HT-29 (cell line): ENCODE results near the gene SORT1. TPM values are rescaled to one million over a fixed set of nuclear protein-coding genes. Genes with fewer than 3 reads are reported as not detected.
"Not testable (repeated sequence)": the region's sequence is repeated elsewhere in the genome, so short reads cannot be mapped to it uniquely, and the experiment has no call there.

ENCODE experiments used
- DNase-seq: peaks from one replicate; pipeline ENCODE4 v3.0.0-alpha.2; 2015; ENCODE audit warnings: low spot score
- total RNA-seq: library from RNA; depleted of rRNA; stranded (reverse); fragments of >200 nt; shearing (Covaris generic); gene quantifications from 2 replicates; pipeline ENCODE4 v1.2.3, GENCODE V29; 2014; rRNA removed

The SORT1 gene
- total RNA-seq = 15.3 and 16.3 TPM in 2 replicates

DNA sequence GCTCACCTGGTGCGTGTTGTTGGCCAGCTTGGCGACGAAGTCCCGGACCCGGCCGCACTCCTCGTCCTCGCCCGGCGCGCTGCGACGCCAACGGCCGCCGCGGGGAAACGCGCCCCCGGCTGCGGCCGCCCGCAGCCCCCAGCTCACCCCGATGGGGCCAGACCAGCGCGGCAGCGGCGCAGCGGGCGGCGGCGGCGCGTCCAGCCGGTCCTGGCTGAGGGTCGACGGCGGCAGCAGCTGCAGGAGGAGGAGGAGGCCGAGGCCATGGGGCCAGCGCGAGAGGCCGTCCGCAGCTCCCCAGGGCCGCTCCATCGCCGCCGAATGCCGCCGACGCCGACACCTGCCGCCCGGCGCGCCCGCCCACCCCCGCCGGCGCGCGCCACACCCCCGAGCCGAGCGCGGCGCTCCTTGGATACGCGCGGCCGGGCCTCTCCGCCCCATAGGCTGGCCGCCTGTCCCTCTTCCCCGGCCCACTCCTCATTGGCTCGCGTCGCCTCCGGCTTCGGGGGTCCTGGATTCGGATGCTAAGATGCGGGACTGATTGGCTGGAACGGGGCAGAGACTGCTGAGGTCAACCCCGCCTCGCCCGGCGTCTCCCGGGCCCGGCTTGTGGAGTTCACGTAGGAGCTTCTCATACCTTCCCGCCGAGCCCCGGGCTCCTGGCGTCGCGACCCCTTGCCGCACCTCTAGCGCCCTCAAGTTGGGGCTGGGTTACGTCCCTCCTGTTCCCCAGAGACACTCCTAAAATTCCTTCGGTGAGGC is at the start of gene SORT1:
Gene SORT1, minus strand, starts transcription at position 338 of the 762 bp plus-strand sequence. Its CDS starts 26 bp downstream, at position 312.
- DNase-seq = peak; percentile 84

DNA sequence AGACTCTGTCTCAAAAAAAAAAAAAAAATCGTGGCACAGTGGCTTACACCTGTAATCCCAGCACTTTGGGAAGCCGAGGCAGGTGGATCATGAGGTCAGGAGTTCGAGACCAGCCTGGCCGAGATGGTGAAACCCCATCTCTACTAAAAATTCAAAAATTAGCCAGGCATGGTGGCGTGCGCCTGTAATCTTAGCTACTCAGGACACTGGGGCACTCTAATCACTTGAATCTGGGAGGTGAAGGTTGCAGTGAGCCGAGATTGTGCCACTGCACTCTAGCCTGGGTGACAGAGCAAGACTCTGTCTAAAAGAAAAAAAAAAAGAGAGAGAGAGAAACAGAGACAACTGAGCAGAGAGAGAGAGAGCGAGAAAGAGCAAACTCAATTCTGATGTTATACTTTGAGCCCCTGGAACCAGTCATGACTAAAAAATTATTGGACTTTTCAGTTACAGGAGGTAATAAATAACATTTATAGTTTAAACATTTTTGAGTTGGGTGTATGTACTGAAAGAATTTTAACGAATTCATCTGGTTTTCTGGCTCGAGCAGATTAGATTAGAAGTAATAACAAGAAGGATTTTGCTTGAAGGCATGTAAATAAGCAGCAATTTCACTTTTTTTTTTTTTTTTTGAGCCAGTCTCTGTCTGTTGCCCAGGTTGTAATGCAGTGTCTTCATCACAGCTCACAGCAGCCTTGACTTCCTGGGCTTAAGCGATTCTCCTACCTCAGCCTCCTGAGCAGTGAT is 48.4 kb upstream of the SORT1 start:
- not testable (repeated sequence) for DNase-seq

DNA sequence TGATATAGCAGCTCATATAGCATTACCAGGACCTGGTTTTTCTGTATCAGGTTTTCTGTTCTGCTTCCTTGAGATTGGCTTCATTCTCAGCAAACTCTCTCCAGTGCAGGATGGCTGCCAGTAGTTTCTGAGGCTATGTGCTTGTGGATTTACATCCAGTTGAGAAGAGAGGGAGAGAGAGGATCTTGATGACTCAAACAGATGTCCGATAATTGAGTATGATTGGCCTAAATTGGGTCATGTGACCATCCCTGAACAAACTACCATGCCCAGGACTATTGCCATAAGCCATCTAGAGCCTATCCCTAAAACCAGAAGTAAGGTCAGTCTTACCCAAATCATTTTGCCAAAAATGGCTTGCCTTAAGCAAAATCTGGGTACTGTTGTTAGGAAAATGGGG is 46.6 kb upstream of the SORT1 start:
- DNase-seq = no peak

DNA sequence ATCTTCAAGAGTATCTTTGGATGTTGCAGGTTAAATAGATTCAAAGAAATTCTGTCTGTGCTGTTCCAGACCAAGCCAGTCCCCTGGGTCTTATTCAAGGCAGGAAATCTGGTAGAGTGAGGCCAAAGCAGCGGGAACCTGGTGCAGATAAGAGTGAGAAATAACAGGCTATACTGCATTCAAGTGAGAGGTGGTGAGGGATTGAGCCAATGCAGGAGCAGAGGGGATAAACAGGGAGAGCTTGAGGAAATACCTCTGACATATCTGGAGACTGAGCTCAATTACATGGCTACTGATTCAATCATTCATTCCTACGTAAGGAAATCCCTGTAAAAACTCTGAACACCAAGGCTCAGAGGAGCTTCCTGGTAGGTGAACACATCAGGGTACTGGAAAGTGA is 45.8 kb upstream of the SORT1 start:
- DNase-seq = no peak

DNA sequence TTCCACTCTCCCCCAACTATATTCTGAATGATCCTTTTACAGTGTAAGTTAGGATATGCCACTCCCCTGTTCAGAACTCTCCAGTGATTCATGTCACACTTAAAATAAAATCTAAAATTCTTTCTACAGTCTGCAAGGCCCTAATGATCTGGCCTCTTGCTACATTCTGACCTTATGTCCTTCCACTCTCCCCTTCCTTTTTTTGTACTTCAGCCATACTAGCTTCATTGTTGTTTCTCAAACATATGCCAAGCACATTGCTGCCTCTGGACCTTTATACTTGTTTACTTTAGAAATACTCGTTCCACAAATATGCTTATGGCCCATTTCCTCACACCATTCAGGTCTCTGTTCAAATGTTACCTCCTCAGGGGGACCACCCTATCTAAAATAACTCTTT is 43.4 kb upstream of the SORT1 start:
- no peak for DNase-seq

DNA sequence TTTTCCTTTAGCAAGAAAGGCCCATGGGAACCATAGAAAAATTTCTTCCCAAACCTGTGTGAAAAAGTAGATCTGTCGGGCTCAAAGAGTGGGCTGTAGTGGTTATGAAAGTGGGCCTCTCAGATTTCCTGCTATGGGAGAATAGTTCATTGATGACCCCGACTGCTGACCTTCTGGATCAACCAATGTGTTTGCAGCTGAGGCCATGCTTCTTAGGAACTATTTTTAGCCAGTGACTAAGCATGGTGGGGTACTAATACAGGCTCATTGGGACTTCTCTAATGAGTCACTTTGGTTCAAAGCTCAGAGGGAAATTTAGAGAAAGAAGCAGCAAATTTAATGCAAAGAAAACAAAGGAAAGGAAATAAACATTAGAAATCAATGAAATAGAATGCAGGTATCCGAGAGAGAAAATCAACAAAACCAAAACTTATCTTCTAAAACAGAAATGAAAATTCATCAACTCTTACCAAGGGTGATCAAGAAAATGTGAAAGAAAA is 41.1 kb upstream of the SORT1 start:
- no peak for DNase-seq

DNA sequence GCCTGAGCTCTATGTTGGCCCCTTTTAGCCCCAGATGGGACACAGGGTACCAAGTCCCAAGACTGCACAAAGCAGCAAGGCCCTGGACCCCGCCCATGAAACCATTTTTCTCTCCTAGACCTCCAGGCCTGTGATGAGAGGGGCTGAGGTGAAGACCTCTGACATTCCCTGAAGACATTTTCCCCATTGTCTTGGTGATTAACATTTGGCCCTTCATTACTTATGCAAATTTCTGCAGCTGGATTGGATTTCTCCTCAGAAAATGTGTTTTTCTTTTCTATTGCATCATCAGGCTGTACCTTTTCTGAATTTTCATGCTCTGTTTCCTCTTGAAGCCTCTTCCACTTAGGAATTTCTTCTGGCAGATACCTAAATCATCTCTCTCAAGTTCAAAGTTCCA is 36.8 kb upstream of the SORT1 start:
- no peak for DNase-seq

DNA sequence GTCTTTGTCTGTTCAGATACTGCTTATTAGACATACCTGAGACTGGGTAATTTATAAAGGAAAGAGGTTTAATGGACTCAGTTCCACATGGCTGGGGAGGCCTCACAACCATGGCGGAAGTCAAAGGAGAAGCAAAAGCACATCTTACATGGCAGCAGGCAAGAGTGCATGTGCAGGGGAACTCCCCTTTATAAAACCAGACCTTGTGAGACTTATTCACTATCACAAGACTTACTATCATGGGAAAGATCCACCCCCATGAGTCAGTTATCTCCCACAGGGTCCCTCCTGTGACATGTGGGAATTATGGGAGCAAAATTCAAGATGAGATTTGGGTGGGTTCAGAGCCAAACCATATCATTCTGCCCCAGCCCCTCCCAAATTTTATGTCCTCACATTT is 35.6 kb upstream of the SORT1 start:
- no peak for DNase-seq

DNA sequence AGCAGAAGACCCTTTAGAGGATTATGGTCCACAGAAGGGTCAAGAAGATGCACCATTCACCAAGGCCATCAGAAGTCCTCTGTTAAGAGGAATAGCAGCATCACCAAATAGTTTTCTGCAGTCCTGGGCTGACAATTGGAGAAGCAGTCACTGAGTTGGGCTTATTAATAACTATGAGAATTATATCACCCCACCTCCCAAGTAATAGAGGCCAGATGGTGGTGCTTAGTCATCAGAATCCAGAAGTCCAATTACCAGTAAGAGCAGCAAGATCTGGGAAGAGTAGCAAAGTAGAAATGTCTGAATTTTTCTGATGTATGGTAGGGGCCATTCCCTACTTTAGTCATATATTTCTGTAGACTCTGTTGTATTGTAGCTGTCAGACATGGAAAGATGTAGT is 34.6 kb upstream of the SORT1 start:
- DNase-seq = no peak

DNA sequence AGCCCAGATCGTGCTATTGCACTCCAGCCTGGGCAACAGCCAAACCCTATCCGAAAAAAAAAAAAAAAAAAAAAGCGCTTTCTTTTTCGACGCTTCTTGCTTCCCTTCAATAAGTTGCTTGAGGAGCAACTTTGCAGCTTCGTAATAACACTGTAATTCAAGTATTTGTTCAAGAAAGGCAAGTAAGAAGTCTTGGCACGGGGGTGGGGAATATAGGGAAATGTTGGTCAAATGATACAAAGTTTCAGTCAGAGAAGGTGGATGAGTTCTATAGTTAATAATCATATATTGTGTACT is 29.4 kb upstream of the SORT1 start:
- DNase-seq = no peak

DNA sequence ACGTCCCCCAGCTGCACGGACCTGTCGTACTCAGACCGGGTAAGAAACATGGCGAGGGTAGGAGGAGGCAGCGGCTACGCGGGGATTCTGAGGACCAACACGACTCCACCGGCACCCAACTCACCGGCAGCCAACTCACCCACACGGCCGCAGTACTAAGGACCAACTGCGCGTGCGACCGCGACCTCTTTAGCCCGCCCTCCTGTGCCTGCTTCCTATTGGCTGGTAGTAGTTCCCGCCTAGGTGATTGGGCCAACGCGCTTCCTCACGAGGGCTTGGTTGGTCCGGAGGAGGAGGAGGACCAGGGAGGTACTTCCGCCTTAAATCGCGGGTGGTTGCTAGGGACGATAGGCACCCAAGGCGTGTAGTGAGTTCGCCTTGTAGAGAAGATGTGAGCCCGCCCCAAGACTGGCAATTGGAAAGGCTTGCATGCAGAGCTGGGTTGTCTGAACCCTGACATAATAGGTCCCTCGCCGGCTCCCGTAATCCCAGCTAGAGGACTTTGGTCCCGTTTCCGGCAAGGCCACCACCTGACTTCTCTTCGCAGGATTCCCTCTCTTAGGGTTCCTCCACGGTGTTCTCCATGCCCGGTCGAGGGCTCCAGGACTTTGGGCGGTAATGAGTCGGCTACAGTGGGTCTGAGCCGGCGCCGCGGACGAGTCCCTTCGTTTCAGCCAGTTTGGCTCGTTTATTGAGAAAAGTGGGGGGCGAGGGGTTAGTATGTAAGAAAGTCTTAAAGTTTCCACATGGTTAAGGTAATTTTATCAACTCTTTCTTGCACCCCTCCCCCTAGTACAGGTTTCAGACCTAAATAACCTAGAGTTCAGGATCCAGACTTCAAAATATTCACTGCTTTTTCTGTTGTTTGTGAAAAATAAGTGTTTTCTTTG is 28.8 kb upstream of the SORT1 start, which contains the start of gene PSMA5:
Gene PSMA5, minus strand, starts transcription at position 168 of the 890 bp plus-strand sequence. Its CDS starts 118 bp downstream, at position 50.
- peak; percentile 99 for DNase-seq

DNA sequence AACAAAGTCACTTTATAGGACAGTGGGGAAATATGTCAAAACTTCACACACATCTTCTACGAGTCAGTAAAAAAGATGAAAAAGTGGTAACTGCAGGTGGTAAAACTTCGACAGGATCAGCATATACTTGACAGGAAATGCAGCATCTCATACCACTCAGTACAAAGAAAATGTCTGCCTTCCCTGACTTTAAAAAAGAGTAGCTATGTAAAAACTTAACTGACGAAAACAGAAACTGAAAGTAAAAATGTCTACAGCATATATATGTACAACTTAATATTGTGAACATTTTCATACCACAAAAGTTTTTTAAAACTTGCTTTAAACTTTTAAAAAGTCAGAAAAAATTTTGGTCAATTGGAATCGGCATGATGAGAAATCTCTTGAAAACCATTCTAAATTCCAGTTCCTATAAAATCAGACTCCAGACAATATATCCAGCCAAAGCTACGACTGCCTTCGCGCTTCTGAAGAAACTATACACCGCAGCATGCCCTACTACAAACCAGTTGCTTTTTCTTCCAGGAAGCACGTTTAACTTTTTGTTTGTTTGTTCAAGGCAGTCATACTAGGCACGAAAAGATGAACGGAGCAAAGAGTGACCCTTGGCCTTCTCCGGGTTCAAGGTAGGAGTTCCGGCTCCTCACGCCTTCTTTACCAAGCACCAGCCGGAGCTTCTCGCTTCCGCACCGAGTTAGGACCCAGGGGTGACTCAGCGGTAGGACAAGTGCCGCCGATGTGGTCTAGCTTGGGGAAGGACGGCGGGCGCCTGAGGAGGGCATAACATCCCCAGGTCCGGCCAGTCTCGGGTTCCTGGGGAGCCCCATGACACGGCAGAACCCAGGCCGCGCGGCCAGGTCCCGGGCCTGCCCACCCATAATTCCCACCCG is 27.9 kb upstream of the SORT1 start:
- DNase-seq = peak; percentile 74

DNA sequence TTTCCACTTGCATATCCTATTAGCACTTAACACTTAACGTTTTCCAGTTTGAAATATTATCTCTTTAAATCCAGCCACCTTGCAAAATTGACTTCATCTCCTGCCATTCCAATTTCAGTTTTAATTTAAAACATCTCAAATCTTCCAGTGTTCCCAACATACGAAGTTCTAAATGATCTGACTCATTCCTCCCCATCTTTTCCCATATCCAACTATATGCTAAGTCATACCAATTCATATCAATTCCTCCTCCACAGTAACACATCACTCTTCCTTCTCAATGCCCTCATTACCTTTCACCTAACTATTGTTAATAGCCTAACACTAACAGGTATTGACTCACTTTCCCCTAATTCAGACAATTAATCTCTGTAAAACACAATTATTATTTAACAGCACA is 25.8 kb upstream of the SORT1 start:
- no peak for DNase-seq

DNA sequence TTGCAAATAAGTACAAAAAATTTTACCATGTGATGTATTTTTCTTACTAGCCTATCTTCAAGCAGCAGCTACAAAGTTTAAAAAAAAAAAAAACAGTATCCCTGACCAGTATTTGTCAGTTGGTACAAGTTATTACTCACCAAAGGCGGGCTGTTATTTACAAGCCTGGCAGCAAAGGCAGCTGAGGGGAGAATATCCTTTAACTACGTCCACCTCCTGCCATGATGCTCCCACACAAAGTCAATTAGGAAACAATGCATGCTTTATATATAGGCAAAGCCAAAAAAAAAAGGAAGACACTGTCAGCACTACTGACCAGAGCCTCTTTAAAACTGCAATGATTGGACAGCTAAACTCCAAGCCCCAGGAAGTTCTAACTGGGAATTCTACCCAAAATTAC is 14.8 kb upstream of the SORT1 start:
- DNase-seq = no peak

DNA sequence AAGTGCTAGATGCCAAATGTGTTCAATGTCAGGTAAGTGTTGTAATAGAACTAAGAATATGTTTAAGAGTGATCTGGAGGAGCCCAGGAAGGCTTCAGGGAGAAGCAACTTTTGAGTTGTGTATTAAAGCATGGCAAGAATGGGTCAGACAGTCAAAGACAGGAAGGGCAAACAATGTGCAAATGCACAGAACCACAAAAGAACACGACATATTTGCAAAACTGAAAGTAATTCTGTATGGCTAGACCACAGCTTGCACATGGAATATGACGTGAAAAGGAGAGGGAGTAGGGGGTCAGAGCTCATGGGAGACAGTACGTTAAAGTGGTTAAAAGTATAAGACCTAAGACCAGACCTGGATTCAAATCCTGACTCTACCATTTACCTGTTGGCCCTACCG is 7.1 kb upstream of the SORT1 start:
- DNase-seq = no peak

DNA sequence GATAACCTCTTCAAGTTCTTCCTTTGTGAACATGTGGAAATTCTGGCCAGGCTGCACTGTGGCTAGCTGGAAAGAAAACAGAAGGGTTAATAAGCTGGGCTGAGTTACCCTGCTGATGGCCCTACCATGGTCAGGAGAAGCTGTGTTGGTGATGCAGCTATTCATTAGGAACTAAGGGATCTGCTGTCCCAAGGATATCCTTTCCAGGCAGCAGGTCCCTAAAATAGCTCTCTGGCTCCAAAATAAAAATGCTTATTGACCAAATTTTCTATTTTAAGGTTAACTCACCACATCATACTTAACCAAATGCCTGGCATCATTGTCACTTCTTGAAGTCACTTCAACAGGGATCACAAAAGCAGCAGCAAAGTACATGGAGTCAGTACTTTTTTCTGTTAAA is 4.3 kb upstream of the SORT1 start:
- DNase-seq = no peak

DNA sequence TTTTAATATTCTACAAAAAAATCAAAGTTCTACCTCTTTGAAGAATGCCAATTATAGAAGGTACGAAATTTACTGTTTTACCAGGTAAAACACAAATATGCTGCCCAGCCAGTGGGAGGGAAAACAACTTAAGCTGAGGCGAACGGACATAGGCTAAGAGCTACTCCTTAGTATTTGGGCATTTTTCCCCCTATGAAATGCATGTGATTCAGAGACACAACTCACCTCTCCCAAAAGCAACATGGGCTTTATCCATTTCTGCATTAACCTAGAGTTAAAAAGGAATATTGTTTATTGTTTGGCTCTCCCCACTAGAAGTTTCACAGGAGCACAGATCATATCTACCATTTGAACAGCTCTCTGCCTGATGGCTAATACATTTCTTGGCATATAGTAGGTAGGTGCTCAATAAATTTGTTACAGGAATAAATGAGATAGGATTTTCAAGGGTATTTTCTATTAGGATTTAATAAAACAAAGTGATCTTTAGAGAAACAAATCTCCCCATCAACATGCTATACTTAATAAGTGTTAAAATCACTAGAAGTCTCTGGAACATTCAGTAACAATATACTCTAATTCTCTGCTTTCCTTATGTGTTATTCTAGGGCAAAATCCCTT is 2.4 kb upstream of the SORT1 start:
- no peak for DNase-seq

DNA sequence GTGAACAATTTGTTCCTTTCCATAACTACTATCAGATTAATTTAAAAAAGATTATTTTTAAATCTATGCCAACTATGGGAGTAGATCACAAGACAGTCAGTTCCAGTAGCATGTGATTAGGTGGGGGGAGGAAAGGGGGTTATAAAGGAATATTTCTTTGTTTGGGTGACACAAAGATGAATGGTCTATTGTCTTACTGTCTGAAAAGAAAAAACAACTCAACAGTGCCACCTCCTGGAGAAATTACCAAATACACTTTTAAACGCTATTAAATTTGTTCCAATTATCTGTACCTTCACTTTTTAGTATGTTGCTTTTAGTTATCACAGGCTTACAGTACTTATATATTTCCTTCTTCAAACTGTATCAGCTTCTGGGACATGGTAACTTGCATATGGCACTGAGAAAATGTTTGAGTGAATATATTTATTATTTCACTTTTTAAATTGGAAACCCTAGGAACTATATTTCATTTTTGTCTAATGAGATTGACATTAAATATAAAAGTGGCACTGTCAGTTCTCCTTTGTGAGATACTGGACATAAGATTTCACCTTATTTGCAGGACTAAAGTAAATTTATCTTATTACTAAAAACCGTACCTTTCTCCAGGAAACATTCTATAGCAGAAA is 1.7 kb upstream of the SORT1 start:
- DNase-seq = peak; percentile 91

DNA sequence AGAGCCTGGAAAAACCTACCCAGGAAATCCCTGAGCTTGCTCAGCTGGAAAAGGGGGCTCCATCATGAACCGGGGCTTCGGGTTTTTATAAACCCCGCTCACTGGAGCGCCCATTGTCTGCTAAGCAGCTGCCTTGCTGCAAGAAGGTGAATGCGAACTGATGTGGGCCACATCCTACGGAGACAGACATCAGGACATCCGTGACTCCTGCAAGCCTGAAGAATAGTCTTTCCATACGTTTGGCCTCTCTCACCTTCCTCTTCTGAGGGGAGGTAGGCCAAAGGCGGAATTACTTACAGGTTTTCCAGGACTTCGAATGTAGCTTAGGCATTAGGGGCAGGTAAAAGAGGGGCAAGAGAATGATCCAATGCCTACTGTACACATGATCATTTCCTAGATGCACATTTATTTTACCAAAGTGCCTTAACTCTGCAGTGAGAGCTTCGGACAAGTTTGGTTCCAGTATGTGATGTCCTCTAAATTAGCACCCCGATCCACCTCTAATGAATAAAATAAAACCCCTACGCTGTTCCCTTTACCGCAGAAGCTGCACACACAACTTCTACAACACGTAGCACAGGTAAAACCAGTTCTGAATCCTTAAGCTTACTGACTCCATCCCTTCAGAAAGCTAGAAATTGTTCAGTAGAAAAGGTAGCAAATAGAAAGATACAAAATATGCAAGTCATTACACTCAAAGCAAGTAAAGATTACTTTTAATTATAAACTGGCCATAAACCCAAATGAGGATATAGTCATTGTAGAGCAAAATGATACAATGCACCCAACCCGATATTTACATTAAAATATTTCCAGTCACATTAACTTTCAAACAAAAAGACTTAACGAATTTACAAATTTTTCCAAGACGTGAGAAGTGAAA is 866 bp upstream of the SORT1 start:
- DNase-seq = peak; percentile 46
